GM19452 (cell line): Measurements from ENCODE around the gene ARHGEF7.
A peak's percentile ranks its signal among the peaks of the same experiment; 100 is the strongest.
"Not testable (repeated sequence)": the region's sequence is repeated elsewhere in the genome, so short reads cannot be mapped to it uniquely, and the experiment has no call there.

Experiments used
- ATAC-seq: cut with Tn5 transposase; IDR thresholded peaks from one replicate; pipeline ENCODE4 v1.9.1; 2021; ENCODE audit not compliant: unreplicated experiment

ARHGEF7 gene

GRCh38 chr13:111187960-111188541 lies 72.9 kb downstream of the ARHGEF7 start:
- ATAC-seq, result no peak

GRCh38 chr13:111189064-111189505 lies 74.0 kb downstream of the ARHGEF7 start:
- ATAC-seq, result not testable (repeated sequence)

GRCh38 chr13:111189516-111189915 lies 74.4 kb downstream of the ARHGEF7 start:
- not testable (repeated sequence) for ATAC-seq

- not testable (repeated sequence) for ATAC-seq
Observed at GRCh38 chr13:111193223-111193622, 78.1 kb downstream of the ARHGEF7 start.

GRCh38 chr13:111194651-111195050 lies 79.5 kb downstream of the ARHGEF7 start:
- not testable (repeated sequence) for ATAC-seq

GRCh38 chr13:111198732-111199378 lies 83.7 kb downstream of the ARHGEF7 start:
- not testable (repeated sequence) for ATAC-seq

GRCh38 chr13:111201304-111201940 lies 86.3 kb downstream of the ARHGEF7 start:
- no peak for ATAC-seq

GRCh38 chr13:111202156-111202621 lies 87.1 kb downstream of the ARHGEF7 start:
- ATAC-seq, result no peak

GRCh38 chr13:111202745-111203144 lies 87.6 kb downstream of the ARHGEF7 start:
- ATAC-seq, result peak; percentile 64

- ATAC-seq, result no peak
Observed at GRCh38 chr13:111203736-111204389, 88.8 kb downstream of the ARHGEF7 start.

- no peak for ATAC-seq
Observed at GRCh38 chr13:111204438-111205177, 89.5 kb downstream of the ARHGEF7 start.

- no peak for ATAC-seq
Observed at GRCh38 chr13:111206148-111206547, 91.0 kb downstream of the ARHGEF7 start.

- ATAC-seq, result no peak
Observed at GRCh38 chr13:111209613-111210012, 94.5 kb downstream of the ARHGEF7 start.

GRCh38 chr13:111210091-111210490 lies 95.0 kb downstream of the ARHGEF7 start:
- no peak for ATAC-seq

- no peak for ATAC-seq
Observed at GRCh38 chr13:111210544-111211469, 95.7 kb downstream of the ARHGEF7 start.

GRCh38 chr13:111211789-111212516 lies 96.8 kb downstream of the ARHGEF7 start:
- ATAC-seq, result no peak

- no peak for ATAC-seq
Observed at GRCh38 chr13:111212517-111212873, 97.4 kb downstream of the ARHGEF7 start.

- ATAC-seq, result no peak
Observed at GRCh38 chr13:111213964-111214726, 99.0 kb downstream of the ARHGEF7 start.
